Activated naive CD8-positive, alpha-beta T cell treated with anti-CD3 and anti-CD28 coated beads for 36 hours (primary cell): ENCODE results near the gene CPT1A. TPM values are rescaled to one million over a fixed set of nuclear protein-coding genes. Genes with fewer than 3 reads are reported as not detected.
"Not testable (repeated sequence)": the region's sequence is repeated elsewhere in the genome, so short reads cannot be mapped to it uniquely, and the experiment has no call there.

ENCODE experiments used
- DNase-seq: peaks from one replicate; pipeline ENCODE4 v3.0.0; 2021
- H3K27ac Mint-ChIP-seq: one replicate; pipeline ENCODE4 v1.8.0; 2022; ENCODE audit warnings: mild to moderate bottlenecking, moderate library complexity, mixed read lengths
- H3K27me3 Mint-ChIP-seq: one replicate; pipeline ENCODE4 v1.8.0; 2022; ENCODE audit warnings: mild to moderate bottlenecking, mixed read lengths
- H3K36me3 Mint-ChIP-seq: one replicate; pipeline ENCODE4 v1.8.0; 2021; ENCODE audit warnings: mild to moderate bottlenecking, mixed read lengths
- H3K4me1 Mint-ChIP-seq: one replicate; pipeline ENCODE4 v1.8.0; 2021; ENCODE audit warnings: mixed read lengths
- H3K4me3 Mint-ChIP-seq: one replicate; pipeline ENCODE4 v1.8.0; 2022; ENCODE audit warnings: mild to moderate bottlenecking, moderate library complexity, mixed read lengths
- H3K9me3 Mint-ChIP-seq: one replicate; pipeline ENCODE4 v1.8.0; 2022; ENCODE audit warnings: mixed read lengths
- total RNA-seq, 2 experiments: library from RNA; stranded (reverse); gene quantifications; one replicate each; pipeline ENCODE4 v1.2.3, GENCODE V29; 2021

CPT1A gene
- total RNA-seq, 2 experiments from 2014 or later: 12.8 to 15.4 TPM

GRCh38 chr11:68862421-68862820, 20.7 kb upstream of the CPT1A start:
- H3K4me3 Mint-ChIP-seq: no peak overlapping the region
- H3K9me3 Mint-ChIP-seq: peaks cover 3% of the 10 kb centered on the region
- no peaks in the 10 kb centered on the region for H3K4me1 Mint-ChIP-seq
- H3K36me3 Mint-ChIP-seq: peaks cover 4% of the 10 kb centered on the region
- H3K27me3 Mint-ChIP-seq: no peaks in the 10 kb centered on the region
- no peak overlapping the region for H3K27ac Mint-ChIP-seq
- DNase-seq: no peak

GRCh38 chr11:68859123-68859522, 17.4 kb upstream of the CPT1A start:
- Mint-ChIP-seq H3K27ac (no peak overlapping the region), H3K4me3 (no peak overlapping the region), H3K27me3 (peaks cover 8% of the 10 kb centered on the region), H3K36me3 (peaks cover 4% of the 10 kb centered on the region), H3K4me1 (no peaks in the 10 kb centered on the region), H3K9me3 (peaks cover 3% of the 10 kb centered on the region)
- no peak for DNase-seq

GRCh38 chr11:68857037-68857586, 15.4 kb upstream of the CPT1A start:
- Mint-ChIP-seq H3K4me3 (no peak overlapping the region), H3K4me1 (no peaks in the 10 kb centered on the region), H3K27me3 (peaks cover 26% of the 10 kb centered on the region), H3K36me3 (no peaks in the 10 kb centered on the region), H3K9me3 (no peaks in the 10 kb centered on the region), H3K27ac (no peak overlapping the region)
- DNase-seq: no peak

- DNase-seq, H3K4me1 Mint-ChIP-seq, H3K4me3 Mint-ChIP-seq, H3K36me3 Mint-ChIP-seq, H3K9me3 Mint-ChIP-seq, H3K27ac Mint-ChIP-seq: not testable (repeated sequence)
- peaks cover 26% of the 10 kb centered on the region for H3K27me3 Mint-ChIP-seq
Measured at GRCh38 chr11:68856425-68857030, 14.8 kb upstream of the CPT1A start.

GRCh38 chr11:68855205-68855981, 13.7 kb upstream of the CPT1A start:
- peak overlapping the region; percentile 59 for H3K4me3 Mint-ChIP-seq
- no peaks in the 10 kb centered on the region for H3K4me1 Mint-ChIP-seq
- H3K27ac Mint-ChIP-seq: no peak overlapping the region
- H3K36me3 Mint-ChIP-seq: no peaks in the 10 kb centered on the region
- peak; percentile 24 for DNase-seq
- no peaks in the 10 kb centered on the region for H3K9me3 Mint-ChIP-seq
- H3K27me3 Mint-ChIP-seq: peaks cover 26% of the 10 kb centered on the region

- no peaks in the 10 kb centered on the region for H3K4me1 Mint-ChIP-seq
- H3K36me3 Mint-ChIP-seq: no peaks in the 10 kb centered on the region
- peak overlapping the region; percentile 50 for H3K4me3 Mint-ChIP-seq
- H3K27ac Mint-ChIP-seq: no peak overlapping the region
- H3K27me3 Mint-ChIP-seq: peaks cover 26% of the 10 kb centered on the region
- H3K9me3 Mint-ChIP-seq: no peaks in the 10 kb centered on the region
- DNase-seq: no peak
Measured at GRCh38 chr11:68854273-68854958, 12.7 kb upstream of the CPT1A start.

GRCh38 chr11:68852628-68853027, 10.9 kb upstream of the CPT1A start:
- no peaks in the 10 kb centered on the region for H3K9me3 Mint-ChIP-seq
- H3K4me1 Mint-ChIP-seq: no peaks in the 10 kb centered on the region
- no peaks in the 10 kb centered on the region for H3K36me3 Mint-ChIP-seq
- no peak overlapping the region for H3K4me3 Mint-ChIP-seq
- H3K27me3 Mint-ChIP-seq: peaks cover 26% of the 10 kb centered on the region
- no peak overlapping the region for H3K27ac Mint-ChIP-seq
- DNase-seq: no peak

GRCh38 chr11:68848429-68848828, 6.7 kb upstream of the CPT1A start:
- Mint-ChIP-seq H3K4me1 (peaks cover 9% of the 10 kb centered on the region), H3K27ac (no peak overlapping the region), H3K9me3 (no peaks in the 10 kb centered on the region), H3K27me3 (peaks cover 10% of the 10 kb centered on the region), H3K4me3 (no peak overlapping the region), H3K36me3 (no peaks in the 10 kb centered on the region)
- no peak for DNase-seq

GRCh38 chr11:68847395-68847794, 5.7 kb upstream of the CPT1A start:
- H3K4me1 Mint-ChIP-seq: peaks cover 15% of the 10 kb centered on the region
- DNase-seq: no peak
- H3K36me3 Mint-ChIP-seq: no peaks in the 10 kb centered on the region
- H3K9me3 Mint-ChIP-seq: no peaks in the 10 kb centered on the region
- H3K27me3 Mint-ChIP-seq: peaks cover under 1% of the 10 kb centered on the region
- H3K27ac Mint-ChIP-seq: no peak overlapping the region
- no peak overlapping the region for H3K4me3 Mint-ChIP-seq

GRCh38 chr11:68845351-68846002, 3.8 kb upstream of the CPT1A start:
- Mint-ChIP-seq H3K36me3 (no peaks in the 10 kb centered on the region), H3K4me1 (peaks cover 15% of the 10 kb centered on the region), H3K27ac (no peak overlapping the region), H3K4me3 (no peak overlapping the region), H3K9me3 (no peaks in the 10 kb centered on the region), H3K27me3 (no peaks in the 10 kb centered on the region)
- no peak for DNase-seq

- Mint-ChIP-seq H3K27me3 (no peaks in the 10 kb centered on the region), H3K27ac (no peak overlapping the region), H3K4me3 (no peak overlapping the region), H3K36me3 (no peaks in the 10 kb centered on the region), H3K9me3 (no peaks in the 10 kb centered on the region), H3K4me1 (peaks cover 22% of the 10 kb centered on the region)
- DNase-seq: no peak
Measured at GRCh38 chr11:68844801-68845200, 3.1 kb upstream of the CPT1A start.

GRCh38 chr11:68844376-68844775, 2.7 kb upstream of the CPT1A start:
- no peak overlapping the region for H3K27ac Mint-ChIP-seq
- H3K27me3 Mint-ChIP-seq: no peaks in the 10 kb centered on the region
- no peak for DNase-seq
- H3K4me3 Mint-ChIP-seq: peak overlapping the region; percentile 89
- H3K36me3 Mint-ChIP-seq: no peaks in the 10 kb centered on the region
- peaks cover 26% of the 10 kb centered on the region for H3K4me1 Mint-ChIP-seq
- no peaks in the 10 kb centered on the region for H3K9me3 Mint-ChIP-seq

GRCh38 chr11:68843703-68844312, 2.1 kb upstream of the CPT1A start:
- Mint-ChIP-seq H3K27me3 (no peaks in the 10 kb centered on the region), H3K9me3 (no peaks in the 10 kb centered on the region), H3K4me3 (peak overlapping the region; percentile 89), H3K36me3 (no peaks in the 10 kb centered on the region), H3K4me1 (peaks cover 27% of the 10 kb centered on the region), H3K27ac (peak overlapping the region; percentile 82)
- peak; percentile 83 for DNase-seq

- no peaks in the 10 kb centered on the region for H3K36me3 Mint-ChIP-seq
- peak overlapping the region; percentile 82 for H3K27ac Mint-ChIP-seq
- H3K4me3 Mint-ChIP-seq: peak overlapping the region; percentile 89
- peaks cover 33% of the 10 kb centered on the region for H3K4me1 Mint-ChIP-seq
- H3K27me3 Mint-ChIP-seq: no peaks in the 10 kb centered on the region
- H3K9me3 Mint-ChIP-seq: no peaks in the 10 kb centered on the region
- peak; percentile 58 for DNase-seq
Measured at GRCh38 chr11:68843052-68843561, 1.4 kb upstream of the CPT1A start.
